ENCODE results near the gene FAM227B. TPM values are rescaled to one million over a fixed set of nuclear protein-coding genes. Genes with fewer than 3 reads are reported as not detected.
"Not testable (repeated sequence)": the region's sequence is repeated elsewhere in the genome, so short reads cannot be mapped to it uniquely, and the experiment has no call there.

Gene FAM227B
- total RNA-seq, 1 donor from 2014 or later, result 4.5 TPM

- intact Hi-C loops (cut with DNase I); ATAC-seq; H3K9me3 ChIP-seq; H3K4me1 ChIP-seq; H3K36me3 ChIP-seq; H3K27me3 ChIP-seq; H3K4me3 ChIP-seq; H3K27ac ChIP-seq: not testable (repeated sequence)
- DNase-seq, result peak; percentile 65
- peak; percentile 35 for TF ChIP-seq CTCF (IDR thresholded peaks at IDR 0.05)
Observed at GRCh38 chr15:49471248-49471647, 149.4 kb downstream of the FAM227B start.

- no peak for TF ChIP-seq CTCF (IDR thresholded peaks at IDR 0.05)
- Histone ChIP-seq H3K9me3 (no peaks in the 10 kb centered on the region), H3K27ac (no peak overlapping the region), H3K4me1 (no peaks in the 10 kb centered on the region), H3K27me3 (no peaks in the 10 kb centered on the region), H3K36me3 (no peaks in the 10 kb centered on the region), H3K4me3 (peak overlapping the region; percentile 39)
- ATAC-seq (peak; percentile 57), DNase-seq (no peak)
- intact Hi-C loops (cut with DNase I), result no loop called here
Observed at GRCh38 chr15:49468481-49468839, 152.2 kb downstream of the FAM227B start.

DNA sequence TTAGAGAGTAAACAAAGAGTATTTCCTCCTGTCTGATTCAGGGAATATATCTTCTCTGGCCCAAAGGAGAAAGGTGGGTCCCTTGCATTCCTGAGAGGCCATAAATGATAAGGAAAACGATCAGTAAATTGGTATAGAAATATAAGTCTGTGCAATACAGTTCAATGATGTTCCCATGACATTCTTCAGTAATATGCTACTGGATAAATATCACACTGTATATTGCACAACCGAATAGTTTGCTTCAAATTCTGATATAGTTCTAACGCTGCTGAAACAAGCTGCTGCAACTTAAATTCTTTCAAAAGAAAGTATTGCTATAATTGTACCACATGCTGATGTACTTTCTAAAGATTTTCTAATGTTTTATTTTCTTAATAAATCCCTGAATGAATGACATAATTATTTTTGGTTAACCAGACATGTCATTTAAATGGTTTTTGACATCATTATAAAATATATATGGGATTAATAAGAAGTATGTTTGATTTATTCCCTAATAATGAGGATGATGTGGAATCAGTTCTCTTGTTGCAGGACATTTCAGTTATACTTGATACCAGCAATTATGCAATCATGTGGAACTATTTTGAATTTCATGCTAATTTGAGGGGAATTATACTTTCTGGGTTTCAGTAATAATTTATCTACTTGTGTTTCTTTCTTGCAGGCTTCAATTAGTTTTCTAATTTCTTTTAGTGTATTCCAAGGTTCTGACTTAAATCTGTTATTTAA, 152.7 kb downstream of the FAM227B start:
- Histone ChIP-seq H3K9me3 (no peaks in the 10 kb centered on the region), H3K36me3 (no peaks in the 10 kb centered on the region), H3K4me1 (no peaks in the 10 kb centered on the region), H3K27ac (peak overlapping the region; percentile 70), H3K27me3 (no peaks in the 10 kb centered on the region), H3K4me3 (peak overlapping the region; percentile 39)
- intact Hi-C loops (cut with DNase I), result no loop called here
- DNase-seq, result no peak
- no peak for TF ChIP-seq CTCF (IDR thresholded peaks at IDR 0.05)
- ATAC-seq, result no peak

DNA sequence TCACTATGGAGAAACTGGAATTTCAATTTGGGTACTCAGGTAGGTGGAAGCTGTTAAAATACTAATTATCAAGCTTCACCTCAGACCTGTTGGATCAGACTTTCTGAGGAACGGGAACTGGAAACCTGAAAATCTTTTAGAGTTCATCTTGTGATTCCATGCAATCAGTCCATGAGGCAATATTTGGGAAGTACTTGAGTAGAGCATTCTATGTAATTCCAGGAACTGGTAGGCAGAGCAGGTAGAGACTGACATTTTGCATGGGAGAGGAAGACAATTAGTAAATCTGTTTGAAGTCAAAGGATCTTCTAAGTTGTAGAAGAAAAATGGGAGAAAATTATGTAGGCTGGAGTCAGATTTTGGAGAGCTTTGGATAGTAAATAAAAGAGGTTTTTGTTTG, 154.5 kb downstream of the FAM227B start:
- Histone ChIP-seq H3K36me3 (no peaks in the 10 kb centered on the region), H3K27me3 (no peaks in the 10 kb centered on the region), H3K4me3 (peak overlapping the region; percentile 39), H3K27ac (peak overlapping the region; percentile 70), H3K4me1 (peaks cover 6% of the 10 kb centered on the region), H3K9me3 (no peaks in the 10 kb centered on the region)
- intact Hi-C loops (cut with DNase I), result no loop called here
- ATAC-seq, result peak; percentile 65
- DNase-seq, result no peak
- no peak for TF ChIP-seq CTCF (IDR thresholded peaks at IDR 0.05)

DNA sequence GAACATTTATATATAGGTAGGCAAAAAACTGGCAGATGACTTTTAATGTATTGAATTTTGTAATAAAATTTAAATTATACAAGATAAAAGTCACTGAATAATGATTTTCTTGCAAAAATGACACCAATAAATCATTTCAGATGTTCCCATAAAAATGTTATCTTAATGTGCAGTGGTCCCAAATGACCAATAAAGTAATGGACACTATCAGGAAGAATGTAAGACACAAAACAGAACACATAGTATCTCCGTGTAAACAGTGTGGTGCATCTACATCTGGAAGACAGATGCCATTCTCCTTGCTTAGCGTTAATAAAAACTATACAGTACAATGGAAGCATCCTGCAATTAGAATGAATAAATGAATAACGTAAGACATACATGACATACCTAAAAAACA, 156.1 kb downstream of the FAM227B start:
- Histone ChIP-seq H3K4me1 (peaks cover 6% of the 10 kb centered on the region), H3K27ac (no peak overlapping the region), H3K27me3 (no peaks in the 10 kb centered on the region), H3K4me3 (no peak overlapping the region), H3K9me3 (no peaks in the 10 kb centered on the region), H3K36me3 (no peaks in the 10 kb centered on the region)
- no peak for TF ChIP-seq CTCF (IDR thresholded peaks at IDR 0.05)
- intact Hi-C loops (cut with DNase I), result no loop called here
- ATAC-seq, result no peak
- no peak for DNase-seq

Measured in upper lobe of right lung (tissue), 1 donor.